ENCODE results near the gene KIF3C.
"Not testable (repeated sequence)": the region's sequence is repeated elsewhere in the genome, so short reads cannot be mapped to it uniquely, and the experiment has no call there.

The KIF3C gene

DNA sequence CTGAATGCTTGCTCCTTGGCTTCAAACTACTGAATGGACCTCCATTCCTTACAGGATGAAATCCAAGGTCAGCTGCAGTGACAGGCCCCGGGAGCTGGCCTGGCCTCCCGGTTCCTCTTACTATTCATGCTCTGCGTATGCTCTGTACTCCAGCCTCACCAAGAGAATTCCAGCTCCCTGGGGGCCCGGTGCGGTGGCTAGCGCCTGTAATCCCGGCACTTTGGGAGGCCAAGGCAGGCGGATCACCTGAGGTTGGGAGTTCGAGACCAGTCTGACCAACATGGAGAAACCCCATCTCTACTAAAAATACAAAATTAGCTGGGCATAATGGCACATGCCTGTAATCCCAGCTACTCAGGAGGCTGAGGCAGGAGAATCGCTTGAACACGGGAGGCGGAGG lies 23.7 kb downstream of the KIF3C start:
- not testable (repeated sequence) for DNase-seq

DNA sequence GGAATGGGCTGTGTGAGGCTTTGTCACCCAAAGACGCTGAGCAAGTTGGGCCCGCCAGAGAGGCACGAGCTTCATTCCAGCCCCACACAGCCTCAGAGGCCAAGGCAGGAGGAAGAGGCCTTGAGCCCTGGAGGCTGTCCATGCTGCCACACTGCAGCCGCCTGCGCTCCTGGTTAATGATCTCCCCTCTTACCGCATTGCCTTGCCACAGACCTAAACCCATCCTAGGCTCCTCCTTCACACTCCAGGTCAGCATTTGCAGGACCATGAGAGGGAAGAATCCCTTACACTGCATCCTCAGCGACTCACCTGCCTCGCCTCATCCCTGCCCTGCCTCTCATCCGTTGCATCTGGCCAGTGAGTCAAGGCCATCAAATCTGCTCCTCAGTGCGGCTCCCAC lies 24.6 kb downstream of the KIF3C start:
- DNase-seq: no peak

DNA sequence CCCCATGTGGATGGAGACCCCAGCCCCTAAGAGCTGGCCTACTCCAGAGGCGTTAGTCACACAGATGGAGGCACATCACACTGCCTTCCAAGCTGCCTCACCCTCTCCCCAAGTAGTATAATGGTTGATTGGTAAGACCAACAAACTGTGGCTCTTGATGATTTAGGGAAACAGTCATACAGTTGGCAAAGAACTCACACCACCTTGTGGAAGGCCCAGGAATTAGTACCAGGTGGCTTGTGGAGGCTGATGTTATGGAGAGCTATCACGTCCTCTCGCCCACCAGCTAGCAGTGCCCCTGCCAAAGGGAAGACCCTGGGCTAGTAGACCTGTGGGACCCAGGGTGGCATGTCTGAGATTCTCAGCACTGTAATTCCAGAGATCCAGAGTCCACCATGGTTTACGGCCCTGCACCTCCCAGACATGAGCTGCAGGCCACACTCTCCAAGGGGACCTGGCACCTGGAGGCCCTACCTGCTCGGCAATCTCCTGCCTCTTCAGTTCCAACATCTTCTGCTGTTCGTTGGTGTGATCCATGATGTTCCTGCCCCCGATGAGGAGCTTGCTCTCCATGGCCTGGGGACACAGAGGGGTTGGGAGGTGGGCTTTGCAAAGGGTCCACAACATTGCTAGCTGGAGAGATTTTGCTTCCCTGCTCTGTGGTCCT lies 26.3 kb downstream of the KIF3C start:
- DNase-seq: no peak

DNA sequence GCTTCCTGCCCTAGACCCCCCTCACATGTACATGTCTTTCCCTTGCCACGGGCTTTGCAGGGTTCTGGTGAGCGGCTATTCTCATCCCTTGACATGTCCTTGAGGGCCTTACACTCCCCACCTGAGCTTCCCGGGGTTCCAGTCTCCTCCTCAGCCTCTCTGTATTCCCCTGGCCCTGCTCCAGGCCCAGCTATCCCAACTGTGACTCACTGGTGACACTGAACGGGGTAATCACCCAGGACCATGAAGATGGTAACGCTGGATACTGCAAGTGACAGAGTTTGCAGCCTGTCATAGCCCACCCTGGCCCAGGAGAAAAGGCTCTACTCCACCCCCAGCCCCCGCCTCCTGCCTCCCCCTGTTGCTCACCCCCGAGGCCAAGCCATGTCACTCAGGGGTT lies 27.3 kb downstream of the KIF3C start:
- no peak for DNase-seq

DNA sequence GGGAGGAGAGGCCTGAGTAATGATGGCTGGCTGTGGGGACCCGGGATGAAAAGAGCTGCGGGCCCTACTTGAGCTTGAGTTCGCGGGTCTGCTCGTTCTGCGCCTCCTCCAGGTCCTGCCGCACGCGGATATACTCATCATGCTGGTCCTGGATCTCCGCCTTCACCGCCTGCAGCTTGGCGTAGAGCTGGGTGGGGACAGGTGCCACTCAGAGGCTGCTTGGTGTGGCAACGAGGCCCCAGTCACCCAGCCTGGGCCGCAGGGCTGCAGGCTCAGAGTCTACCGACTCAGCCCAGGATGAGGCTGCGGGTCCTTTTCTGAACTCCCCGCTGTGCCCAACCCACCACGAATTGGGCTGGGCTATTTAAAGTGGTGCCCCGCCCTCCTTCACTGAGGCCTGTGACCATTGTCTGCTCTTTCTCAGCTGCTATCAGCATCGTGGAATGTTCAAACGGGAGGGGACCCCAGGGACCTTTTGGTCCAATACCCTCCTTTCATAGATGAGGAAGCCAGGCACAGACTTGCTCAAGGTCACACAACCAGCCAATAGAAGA lies 28.0 kb downstream of the KIF3C start:
- DNase-seq: no peak

DNA sequence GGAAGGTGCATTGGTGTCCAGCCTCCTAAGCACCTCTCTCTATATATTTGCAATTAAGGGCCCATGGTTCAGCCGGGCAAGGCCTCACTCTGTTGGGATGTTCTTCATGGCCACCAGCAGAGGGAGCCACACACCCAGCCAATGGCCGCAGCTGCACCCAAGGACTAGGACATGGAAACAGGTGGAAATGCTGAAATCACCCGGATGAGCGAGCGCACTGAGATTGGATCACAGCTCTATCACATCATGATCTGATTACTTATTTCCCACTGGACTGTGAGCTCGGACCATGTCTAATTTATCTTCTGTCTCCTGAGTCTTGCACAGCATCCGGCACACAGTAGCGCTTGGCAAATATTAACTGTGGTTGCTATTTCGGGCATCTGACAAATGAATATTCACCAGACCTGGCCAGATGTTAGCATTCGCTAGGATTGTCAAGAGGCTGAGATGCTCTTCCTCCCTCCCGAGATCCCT lies 31.2 kb downstream of the KIF3C start:
- DNase-seq: peak; percentile 66

DNA sequence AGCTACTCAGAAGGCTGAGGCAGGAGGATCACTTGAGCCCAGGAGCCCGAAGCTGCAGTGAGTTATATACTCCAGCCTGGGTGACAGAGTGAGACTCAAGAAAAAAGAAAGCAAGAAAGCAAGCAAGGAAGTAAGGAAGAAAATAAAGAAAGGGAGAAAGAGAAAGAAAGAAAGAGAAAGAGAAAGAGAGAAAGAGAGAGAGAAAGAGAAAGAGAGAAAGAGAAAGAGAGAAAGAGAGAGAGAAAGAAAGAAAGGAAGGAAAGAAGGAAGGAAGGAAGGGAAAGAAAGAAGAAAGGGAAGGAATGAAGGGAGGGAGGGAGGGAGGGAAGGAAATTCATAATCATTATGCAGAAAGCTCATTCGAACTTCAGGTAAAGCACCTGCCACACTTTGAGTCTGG lies 33.9 kb downstream of the KIF3C start:
- no peak for DNase-seq

DNA sequence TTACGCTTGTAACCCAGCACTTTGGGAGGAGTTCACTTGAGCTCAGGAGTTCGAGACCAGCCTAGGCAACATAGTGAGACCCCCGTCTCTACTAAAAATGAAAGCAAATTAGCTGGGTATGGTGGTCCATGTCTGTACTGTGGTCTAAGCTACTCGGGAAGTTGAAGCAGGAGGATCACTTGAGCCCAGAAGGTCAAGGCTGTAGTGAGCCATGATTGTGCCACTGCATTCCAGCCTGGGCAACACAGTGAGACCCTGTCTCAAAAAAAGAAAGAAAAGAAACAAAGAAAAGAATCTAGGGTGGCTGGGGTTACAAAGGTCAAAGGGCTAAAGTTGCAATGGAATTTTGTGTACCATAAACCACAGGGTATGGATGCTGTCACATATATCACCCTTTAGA lies 41.3 kb downstream of the KIF3C start:
- DNase-seq: no peak

DNA sequence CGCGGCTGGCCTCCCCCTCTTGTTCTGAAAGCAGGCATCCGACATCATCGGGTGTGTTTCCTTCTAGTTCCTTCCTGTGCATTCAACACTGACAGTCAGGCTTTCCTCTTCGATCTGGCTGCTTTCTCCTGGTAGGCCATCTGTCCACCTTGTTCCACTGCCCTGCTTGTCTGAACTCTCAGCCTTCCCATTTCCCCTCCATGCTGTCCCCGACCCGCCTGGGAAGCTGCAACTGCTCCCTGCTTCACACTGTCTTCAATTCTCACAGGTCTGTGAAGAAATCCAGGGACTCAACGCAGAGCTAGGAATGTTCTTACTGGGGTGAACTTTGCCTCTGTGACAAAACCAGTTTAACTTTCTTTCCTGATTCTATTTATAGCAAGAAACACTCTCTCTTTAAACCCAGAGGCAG lies 43.0 kb downstream of the KIF3C start:
- DNase-seq: no peak

DNA sequence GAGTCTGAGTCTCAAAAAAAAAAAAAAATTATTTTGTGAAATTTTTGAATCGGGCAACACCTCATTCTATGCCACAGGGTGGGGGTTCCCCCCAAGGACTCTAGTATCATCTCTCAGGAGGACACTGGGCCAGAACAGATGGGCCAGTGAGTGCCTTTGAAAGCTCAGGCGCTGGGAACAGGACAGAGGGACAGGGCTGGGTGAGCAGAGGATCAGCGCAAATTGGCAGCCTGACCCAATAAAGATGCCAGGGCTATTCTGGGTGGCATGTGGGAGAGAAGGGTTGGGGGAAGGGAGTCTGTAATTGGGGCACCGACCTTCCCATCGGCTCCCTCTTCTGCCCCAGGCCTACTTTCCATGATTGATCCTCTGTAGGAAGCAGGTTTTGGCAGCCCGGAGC lies 44.0 kb downstream of the KIF3C start:
- DNase-seq: no peak

DNA sequence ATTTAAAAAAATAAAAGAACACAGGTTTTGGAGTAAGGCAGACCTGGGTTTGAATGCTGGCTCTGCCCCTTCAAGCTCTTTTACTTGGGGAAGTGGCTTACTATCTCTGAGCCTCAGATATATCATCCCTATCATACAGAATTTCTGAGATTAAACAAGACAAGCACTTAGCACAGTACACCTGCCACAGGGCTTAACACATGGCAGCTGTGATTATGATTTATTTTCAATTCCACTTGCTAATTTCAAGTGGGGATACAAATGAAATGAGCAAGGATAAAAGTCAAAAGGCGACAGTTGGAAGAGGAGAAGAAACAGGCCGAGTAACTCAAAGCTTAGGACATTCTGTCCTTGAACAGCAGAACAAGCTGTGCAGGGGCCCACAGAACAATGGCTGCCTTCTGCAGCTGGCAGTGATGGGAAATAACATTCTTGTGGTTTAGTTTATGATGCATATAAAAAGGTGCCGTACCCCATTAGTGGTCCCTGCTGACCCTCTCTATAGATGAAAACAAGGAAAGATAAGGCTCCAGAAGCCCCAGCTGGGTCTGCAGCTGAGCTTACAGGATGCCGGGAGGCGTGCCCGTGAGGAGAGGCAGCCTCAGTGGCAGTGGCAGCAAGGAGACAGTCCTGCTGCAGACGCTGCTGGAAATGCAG lies 45.3 kb downstream of the KIF3C start:
- DNase-seq: no peak

DNA sequence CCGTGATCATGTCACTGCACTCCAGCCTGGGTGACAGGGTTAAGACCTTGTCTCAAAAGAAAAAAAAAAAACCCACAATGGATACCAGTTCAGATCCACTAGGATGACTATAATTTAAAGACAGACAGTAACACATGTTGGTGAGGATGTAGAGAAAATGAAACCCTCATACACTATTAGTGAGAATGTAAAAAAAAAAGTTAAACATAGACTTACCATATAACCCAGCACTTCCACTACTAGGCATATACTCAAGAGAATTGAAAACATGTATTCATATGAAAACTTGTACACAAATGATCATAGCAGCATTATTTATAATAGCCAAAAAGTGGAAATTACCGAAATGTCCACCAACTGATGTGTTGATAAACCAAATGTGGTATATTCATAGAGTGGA lies 48.7 kb downstream of the KIF3C start:
- DNase-seq: no peak

DNA sequence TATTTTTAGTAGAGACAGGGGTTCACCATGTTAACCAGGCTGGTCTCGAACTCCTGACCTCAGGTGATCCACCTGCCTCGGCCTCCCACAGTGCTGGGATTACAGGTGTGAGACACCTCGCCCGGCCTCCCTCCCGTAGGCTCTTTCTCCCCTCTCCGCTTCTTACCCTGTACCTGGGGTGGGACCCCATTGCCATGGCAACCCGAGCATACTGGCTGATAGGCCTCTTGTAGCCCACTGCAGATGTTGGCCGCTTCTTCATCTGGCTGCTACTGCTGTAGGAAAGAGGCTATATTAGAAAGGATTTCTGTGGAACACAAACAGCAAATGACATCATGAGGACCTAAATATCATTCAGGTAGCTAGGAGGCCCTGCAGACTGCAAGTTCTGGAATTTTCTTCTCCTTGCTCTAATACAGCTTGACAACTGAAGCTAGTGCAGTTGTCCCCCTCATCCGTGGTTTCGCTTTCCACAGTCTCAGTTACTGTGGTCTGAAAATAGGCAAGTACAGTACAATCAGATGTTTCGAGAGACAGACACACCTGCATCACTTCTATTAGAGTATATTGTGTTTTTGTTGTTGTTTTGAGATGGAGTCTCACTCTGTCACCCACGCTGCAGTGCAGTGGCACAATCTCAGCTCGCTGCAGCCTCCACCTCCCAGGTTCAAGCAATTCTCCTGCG lies 52.4 kb downstream of the KIF3C start:
- DNase-seq: no peak

DNA sequence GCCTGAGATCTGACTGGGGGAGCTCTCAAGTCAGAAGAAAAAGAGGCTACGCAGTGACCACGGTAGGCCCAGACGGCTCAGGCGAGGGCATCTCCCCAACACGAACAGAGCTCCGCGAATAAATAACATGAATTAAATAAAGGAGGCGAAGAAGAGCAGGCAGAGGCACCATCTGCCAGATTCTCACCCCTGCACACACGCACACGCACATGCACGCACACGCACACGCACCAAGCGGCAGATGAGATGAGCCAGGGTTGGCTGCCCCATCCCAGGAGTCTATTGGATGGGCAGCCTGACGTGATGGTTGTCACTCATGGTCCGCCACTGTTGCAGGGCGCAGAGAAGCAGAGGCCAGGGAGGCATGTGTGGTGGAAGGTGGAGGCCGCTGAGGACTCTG lies 53.6 kb downstream of the KIF3C start:
- no peak for DNase-seq

DNA sequence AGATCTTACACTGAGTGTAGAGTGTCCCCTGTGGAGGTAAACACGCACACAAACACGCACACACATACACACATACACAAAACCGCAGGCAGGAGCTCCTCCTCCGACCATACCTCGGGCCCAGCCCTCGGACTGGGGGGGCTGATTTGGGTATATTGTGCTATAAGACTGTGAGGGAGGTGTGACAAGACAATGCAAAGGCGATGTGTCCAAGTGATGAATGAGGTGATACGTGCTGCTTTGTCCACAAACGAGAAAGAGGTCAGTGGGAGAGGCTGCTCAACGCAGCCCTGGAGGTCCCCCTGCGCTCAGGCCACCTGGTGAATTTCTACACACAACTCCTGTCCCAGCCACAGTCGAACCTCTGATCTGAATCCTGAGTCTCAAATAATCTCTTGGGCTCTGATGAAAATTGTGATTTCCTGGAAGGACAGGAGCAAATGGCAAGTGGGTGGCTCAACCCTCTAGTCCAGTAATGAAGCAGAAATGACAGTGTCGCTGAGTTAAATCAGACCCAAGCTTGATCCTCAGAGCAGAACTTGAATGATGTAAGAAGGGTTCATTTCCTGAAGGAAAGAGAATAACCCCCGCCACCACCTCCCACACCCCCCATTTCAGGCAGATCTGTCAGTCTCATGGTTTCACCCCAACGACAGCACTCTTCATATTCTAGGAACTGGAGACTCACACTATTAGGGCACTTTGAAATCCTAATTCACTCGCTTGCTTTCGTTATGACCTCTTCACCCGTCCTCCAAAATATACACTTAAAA lies 55.1 kb downstream of the KIF3C start:
- DNase-seq: no peak

DNA sequence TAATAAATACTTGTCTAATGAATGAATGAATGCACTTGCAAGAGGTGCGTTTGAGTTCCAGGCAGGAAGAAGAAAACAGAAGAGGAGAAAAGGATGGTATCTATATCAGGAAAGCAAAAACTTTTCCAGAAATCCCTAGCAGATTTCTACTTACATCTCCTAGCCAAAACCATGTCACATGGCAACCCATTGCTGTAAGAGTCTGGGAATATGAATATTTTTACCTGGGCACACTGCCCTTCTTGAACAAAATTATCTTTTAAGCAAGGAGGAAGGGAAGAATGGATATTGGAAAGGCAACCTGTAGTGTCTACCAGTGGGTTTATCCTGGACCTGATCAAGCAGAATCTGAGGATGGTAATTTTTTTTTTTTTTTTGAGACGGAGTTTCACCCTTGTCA lies 59.8 kb downstream of the KIF3C start:
- no peak for DNase-seq

DNA sequence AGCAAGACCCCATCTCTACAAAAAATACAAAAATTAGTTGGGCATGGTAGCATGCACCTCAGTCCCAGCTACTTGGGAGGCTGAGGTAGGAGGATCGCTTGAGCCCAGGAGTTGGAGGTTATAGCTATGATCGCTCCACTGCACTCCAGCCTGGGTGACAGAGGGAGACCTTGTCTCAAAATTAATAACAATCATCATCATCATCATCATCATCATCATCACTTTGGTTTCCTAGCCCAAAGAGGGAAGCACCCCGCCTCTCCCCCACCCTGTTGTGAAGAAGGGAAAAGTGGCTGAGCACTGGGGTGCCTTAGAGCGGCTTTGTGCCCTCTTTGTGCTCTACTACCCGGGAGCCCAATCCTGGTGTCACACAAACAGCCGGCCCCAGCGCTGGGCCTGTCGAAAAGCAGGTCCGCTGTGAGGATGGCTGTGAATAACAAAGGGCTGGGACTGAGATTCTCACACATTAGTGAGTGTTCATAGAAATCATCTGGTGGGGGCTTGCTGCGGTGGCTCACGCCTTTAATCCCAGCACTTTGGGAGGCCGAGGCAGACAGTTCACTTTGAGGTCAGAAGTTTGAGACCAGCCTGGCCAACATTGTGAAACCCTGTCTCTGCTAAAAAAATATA lies 61.4 kb downstream of the KIF3C start:
- DNase-seq: no peak

DNA sequence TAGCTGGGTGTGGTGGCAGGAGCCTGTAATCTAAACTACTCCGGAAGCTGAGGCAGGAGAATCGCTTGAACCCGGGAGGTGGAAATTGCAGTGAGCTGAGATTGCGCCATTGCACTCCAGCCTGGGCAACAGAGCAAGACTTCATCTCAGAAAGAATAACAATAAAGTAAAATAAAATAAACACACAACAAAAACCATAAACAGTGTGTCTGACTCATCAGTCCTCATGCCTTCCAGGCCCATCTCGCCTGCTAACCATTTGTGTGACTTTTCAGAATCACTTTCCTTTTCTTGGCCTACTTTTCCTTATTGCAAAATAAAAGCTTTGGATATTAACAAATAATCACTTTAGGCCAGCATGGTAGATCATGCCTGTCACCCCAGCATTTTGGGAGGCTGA lies 62.0 kb downstream of the KIF3C start:
- DNase-seq: no peak

DNA sequence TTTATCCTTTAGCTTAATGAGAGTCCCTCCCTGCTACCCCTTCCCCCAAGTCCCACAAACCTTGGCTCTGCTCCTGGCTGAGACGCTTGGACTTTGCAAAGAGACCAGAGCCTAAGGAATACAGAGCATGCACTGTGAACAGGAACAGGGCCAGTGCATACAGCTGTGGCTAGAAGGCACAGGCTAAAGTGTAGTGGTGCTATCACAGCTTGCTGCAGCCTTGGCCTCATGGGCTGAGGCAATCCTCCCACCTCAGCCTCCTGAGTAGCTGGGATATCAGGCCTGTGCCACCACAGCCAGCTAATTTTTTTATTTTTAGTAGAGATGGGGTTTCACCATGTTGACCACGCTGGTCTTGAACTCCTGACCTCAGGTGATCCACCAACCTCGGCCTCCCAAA lies 64.5 kb downstream of the KIF3C start:
- DNase-seq: no peak

DNA sequence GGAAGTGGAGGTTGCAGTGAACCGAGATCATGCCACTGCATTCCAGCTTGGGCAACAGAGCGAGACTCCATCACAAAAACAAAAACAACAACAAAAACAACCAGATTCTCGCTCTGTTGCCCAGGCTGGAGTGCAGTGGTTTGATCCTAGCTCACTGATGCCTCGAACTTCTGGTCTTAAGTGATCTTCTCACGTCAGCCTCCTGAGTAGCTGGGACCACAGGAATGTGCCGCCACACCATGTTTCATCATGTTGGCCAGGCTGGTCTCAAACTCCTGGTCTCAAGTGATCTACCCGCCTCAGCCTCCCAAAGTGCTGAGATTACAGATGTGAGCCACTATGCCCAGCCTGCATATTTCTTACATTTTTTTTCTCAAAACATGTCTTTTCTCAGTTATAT lies 64.9 kb downstream of the KIF3C start:
- DNase-seq: not testable (repeated sequence)

DNA sequence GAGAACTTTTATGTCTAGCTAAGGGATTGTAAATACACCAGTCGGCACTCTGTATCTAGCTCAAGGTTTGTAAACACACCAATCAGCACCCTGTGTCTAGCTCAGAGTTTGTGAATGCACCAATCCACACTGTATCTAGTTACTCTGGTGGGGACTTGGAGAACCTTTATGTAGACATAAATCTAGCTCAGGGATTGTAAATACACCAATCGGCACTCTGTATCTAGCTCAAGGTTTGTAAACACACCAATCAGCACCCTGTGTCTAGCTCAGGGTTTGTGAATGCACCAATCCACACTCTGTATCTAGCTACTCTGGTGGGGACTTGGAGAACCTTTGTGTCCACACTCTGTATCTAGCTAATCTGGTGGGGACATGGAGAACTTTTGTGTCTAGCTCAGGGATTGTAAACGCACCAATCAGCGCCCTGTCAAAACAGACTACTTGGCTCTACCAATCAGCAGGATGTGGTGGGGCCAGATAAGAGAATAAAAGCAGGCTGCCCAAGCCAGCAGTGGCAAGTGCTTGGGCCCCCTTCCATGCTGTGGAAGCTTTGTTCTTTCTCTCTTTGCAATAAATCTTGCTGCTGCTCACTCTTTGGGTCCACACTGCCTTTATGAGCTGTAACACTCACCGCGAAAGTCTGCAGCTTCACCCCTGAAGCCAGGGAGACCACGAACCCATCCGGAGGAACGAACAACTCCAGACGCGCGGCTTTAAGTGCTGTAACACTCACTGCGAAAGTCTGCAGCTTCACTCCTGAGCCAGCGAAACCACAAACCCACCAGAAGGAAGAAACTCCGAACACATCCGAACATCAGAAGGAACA lies 66.1 kb downstream of the KIF3C start:
- peak; percentile 27 for DNase-seq

DNA sequence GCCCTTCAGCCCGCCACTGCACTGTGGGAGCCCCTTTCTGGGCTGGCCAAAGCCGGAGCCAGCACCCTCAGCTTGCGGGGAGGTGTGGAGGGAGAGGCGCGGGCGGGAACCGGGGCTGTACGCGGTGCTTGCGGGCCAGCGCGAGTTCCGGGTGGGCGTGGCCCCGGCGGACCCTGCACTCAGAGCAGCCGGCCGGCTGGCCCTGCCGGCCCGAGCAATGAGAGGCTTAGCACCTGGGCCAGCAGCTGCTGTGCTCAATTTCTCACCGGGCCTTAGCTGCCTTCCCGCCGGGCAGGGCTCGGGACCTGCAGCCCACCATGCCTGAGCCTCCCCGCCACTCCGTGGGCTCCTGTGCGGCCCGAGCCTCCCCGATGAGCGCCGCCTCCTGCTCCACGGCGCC lies 66.9 kb downstream of the KIF3C start:
- not testable (repeated sequence) for DNase-seq
